Measurements from ENCODE around the gene TRIM68.
A peak's percentile ranks its signal among the peaks of the same experiment; 100 is the strongest.

The TRIM68 gene, protein sequence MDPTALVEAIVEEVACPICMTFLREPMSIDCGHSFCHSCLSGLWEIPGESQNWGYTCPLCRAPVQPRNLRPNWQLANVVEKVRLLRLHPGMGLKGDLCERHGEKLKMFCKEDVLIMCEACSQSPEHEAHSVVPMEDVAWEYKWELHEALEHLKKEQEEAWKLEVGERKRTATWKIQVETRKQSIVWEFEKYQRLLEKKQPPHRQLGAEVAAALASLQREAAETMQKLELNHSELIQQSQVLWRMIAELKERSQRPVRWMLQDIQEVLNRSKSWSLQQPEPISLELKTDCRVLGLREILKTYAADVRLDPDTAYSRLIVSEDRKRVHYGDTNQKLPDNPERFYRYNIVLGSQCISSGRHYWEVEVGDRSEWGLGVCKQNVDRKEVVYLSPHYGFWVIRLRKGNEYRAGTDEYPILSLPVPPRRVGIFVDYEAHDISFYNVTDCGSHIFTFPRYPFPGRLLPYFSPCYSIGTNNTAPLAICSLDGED

DNA sequence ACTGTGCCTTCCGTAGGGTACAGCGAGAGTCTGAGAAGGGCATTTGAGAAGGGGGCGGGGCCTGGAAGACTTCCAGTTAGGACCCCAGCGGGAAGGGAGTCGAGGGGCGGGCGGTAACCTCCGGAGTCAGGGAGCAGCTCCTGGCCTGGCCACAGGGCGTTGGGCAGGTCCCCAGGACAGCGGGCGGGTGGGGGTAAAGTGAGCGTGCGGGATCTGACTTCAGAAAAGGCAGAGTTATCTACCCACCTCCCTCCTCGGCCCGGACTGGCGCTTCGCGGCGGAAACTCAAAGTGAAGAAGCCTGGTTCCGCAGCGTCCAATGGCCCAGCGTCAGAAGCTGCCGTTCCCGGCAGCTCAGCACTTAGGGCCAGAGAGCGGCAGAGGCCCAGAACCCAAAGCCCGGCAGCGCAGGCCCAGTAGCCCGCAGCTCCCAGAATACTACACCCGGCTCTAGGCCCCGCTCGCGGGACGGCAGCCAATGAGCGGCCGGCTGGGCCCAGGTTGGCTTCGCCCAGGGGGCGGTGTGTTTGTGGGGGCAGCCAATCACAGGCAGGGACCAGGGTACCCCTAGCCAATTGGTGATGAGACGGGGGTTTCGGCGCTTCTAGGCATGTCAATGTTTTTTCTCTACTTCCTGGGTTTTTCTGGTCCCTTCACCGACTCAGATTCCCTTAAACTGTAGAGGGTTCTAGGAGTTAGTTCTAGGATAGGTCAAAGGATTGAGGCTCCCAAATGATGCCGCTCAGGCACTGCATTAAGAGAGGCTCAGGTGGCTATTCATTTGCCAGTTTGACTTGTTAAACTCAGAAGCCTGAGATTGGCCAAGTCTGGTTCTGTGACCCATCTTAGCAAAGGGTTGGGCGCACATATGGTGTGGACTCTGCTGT, at the start of gene TRIM68:
Gene TRIM68, minus strand, starts transcription at position 451 of the 886 bp plus-strand sequence. CDS start 2,727 bp downstream, outside the sequence.
- peak; percentile 92 for DNase-seq (ENCODE audit: low read depth)

DNA sequence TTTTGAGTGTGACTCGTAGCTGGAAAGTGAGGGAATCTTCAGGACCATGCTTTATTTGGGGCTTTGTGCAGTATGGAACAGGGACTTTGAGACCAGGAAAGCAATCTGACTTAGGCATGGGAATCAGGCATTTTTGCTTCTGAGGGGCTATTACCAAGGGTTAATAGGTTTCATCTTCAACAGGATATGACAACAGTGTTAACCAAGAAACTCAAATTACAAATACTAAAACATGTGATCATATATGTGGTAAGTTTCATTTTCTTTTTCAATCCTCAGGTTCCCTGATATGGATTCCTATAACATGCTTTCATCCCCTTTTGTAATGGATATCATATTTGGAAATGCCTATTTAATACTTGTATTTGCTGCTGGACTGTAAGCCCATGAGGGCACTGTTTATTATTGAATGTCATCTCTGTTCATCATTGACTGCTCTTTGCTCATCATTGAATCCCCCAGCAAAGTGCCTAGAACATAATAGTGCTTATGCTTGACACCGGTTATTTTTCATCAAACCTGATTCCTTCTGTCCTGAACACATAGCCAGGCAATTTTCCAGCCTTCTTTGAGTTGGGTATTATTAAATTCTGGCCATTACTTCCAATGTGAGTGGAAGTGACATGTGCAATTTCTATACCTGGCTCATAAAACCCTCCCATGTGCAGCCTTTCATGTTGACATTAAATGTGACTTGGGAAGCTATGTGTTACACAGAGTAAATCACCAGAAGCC, 46.8 kb upstream of the TRIM68 start:
- no peak for DNase-seq (ENCODE audit: low read depth)

DNA sequence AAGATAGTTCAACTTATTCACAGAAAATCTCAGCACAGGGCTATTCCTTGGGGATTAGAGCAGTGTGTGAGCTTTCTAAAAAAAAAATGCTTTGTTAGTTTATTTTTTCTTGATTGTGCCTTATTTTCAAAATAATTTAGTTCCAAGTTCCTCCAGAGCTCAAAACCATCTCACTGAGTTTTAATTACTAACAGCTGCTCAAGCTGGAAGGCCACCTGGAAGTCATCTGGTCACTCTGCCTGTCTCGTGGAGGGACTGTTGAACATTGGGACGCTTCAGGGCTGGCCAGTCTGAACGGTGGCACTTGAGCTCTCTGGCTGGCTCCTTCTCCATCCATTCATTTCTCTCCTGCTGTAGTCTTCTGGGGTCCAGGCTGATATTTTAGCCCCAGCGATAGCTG, 39.7 kb upstream of the TRIM68 start:
- no peak for DNase-seq (ENCODE audit: low read depth)

DNA sequence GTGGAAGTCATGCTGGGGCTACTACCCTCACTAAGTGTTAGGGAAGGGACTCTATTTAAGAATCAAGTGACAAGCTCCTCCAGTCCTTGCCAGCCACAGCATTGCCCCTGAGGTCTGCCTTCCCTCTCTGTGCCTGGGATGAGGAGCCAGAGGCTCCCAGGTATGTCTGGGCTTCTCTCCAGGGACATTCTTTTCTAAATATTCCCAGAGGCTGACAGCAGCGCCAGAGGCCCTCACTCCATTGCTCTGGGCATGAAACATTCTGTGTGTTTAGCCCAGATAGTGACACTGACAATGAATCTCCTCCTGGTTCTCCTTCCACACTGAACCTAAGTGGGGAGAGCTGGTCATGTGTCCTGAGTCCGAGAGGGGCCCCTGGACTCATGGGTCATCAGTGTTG, 37.9 kb upstream of the TRIM68 start:
- DNase-seq (ENCODE audit: low read depth): no peak

DNA sequence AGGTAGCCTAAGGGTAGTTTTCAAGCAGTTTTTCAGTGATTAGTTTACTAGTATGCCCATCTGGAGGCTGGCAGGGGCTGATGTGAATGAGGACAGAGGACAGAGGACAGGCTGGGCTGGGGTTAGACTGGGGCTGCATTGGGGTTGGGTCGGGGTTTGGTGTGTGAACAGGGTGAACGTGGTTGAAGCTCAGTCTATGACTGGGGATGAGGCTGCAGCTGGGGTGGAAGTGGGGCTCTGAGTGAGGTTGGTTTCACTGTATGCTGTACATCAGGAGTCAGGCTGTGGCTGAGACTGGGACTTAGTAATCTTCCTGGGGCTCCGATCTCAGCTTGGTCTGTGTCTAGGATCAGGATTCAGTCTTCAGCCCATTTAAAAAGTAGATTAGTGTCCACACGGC, 36.2 kb upstream of the TRIM68 start:
- DNase-seq (ENCODE audit: low read depth): no peak

DNA sequence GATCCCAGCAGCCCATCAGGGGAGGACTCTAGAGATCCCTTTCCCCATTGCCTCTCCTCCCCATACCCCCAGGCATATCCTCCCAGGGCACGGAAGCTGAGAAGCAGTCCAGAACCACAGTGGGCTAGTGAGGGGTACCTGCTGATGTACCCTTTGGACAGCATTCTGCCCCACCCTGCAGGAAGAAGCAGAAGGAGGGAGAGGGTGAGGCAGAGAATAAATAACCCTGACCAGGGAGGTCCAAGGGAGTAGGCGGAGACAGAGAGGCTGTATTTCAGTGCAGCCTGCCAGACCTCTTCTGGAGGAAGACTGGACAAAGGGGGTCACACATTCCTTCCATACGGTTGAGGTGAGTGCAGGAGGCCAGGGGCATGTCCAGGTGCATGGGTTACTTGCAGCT, 35.7 kb upstream of the TRIM68 start, which contains the start of gene OR51E1:
Gene OR51E1, plus strand, starts transcription at position 301 of the 400 bp plus-strand sequence. CDS start 8,545 bp downstream, outside the sequence.
- no peak for DNase-seq (ENCODE audit: low read depth)

DNA sequence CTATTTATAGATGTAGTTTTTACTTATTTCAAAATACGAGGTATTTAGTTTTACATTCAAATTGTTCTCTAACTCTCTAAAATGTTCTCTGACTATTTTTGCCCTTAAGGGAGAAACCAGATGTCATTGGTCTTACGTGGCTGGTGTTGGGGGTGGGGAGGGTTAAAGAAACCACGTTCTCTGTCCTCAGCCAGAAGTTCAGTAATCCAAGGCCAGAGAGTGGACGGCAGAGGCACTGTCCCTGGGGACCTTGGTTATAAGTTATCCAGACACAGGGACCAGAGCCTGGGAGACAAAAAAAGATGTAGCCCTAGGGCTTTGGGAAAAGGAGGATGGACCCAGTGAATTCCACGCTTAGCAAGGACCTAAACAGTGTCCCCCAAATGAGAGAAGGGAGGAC, 35.0 kb upstream of the TRIM68 start:
- no peak for DNase-seq (ENCODE audit: low read depth)

DNA sequence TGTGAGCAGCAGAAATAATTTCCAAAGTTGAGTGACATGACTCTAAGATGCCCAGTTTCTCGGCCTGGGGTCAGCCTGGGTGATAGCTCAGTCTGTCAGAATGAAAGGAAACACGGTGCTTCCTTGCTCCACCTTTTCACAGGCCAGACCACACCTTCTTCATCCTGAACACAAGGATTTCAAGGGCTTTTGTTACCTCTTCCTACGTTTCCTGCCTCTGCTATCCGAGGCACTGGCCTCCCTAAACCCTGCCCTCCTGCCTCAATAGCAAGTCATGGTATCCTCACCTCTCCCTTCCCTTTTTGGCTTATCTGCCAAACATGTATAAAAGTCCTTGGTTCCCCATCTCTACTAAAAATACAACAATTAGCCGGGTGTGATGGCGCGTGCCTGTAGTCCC, 34.0 kb upstream of the TRIM68 start:
- no peak for DNase-seq (ENCODE audit: low read depth)

DNA sequence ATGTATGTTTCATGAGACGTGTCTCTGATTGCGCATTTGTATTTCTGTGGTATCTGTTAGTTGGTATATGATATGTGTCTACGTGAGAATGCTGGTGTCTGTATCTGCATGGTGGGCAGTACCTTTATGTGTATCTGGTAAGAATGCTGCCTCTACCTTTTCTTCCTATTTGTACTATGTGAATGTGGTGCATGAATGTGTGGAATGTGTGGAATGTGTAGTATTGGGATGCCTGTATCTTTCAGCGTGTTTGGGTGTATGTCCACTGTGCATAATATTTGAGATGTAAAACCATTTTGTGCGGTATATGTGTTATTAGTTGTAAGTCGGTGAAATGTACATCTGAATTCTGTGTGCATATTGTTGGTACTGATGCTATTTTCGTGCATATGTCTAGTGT, 33.5 kb upstream of the TRIM68 start:
- no peak for DNase-seq (ENCODE audit: low read depth)

DNA sequence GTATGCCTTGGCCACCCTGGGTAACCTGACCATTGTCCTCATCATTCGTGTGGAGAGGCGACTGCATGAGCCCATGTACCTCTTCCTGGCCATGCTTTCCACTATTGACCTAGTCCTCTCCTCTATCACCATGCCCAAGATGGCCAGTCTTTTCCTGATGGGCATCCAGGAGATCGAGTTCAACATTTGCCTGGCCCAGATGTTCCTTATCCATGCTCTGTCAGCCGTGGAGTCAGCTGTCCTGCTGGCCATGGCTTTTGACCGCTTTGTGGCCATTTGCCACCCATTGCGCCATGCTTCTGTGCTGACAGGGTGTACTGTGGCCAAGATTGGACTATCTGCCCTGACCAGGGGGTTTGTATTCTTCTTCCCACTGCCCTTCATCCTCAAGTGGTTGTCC, 31.9 kb upstream of the TRIM68 start:
- no peak for DNase-seq (ENCODE audit: low read depth)

DNA sequence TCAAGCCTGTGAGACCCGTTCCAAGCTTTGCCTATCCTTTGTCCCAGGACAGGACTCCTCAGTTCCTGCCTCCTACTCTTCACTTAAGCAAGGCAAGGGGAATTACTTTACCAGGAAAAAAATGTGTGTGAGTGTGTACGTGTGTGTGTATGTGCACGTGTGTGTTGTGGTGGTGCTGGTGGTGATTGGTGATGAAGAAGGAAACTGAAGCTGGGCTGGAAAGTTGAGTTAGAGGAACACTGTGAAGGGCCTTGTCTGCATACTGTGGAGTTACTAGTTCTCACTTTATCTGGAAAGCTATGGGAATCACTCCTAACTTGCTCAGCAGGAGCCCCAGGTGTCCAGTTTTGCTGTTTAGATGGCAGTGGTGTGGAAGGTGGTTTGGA, 29.6 kb upstream of the TRIM68 start:
- DNase-seq (ENCODE audit: low read depth): no peak

DNA sequence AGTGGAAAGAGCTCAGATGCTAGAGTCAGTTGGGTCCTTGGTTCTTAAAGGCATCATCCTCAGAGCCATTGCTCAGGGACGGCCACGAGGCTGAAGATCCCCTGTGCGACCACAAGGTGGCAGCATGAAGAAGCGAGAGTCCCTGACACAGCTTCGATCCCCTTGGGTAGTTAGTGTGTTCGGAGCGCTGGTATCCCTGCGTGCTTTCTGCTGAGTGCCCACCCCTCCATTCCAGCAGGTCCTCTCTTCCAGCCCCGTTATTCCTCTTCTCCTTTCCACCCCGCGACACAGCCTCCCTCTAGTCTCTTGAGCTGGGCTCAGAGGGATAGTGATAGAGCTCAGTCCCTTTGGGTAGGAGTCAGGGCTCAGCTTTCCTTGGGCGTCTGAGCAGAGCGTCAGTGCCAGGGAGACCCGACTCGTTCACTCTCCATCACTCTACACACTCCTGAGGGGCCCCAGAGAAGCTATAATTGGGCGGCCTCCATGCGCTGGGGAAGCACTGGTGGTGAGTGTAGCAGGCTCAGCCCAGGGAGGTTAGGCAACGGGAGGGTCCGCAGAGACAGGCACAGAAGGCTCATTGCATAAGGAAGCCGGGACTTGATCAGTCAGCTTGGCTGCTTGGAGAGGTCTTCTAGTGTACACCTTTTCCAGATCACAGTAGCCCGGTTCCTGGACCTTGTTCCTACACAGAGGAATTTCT, 29.1 kb upstream of the TRIM68 start, which contains the start of gene OR51D1:
Gene OR51D1, plus strand, starts transcription at position 516 of the 700 bp plus-strand sequence. CDS start 2,314 bp downstream, outside the sequence.
- DNase-seq (ENCODE audit: low read depth): peak; percentile 44

DNA sequence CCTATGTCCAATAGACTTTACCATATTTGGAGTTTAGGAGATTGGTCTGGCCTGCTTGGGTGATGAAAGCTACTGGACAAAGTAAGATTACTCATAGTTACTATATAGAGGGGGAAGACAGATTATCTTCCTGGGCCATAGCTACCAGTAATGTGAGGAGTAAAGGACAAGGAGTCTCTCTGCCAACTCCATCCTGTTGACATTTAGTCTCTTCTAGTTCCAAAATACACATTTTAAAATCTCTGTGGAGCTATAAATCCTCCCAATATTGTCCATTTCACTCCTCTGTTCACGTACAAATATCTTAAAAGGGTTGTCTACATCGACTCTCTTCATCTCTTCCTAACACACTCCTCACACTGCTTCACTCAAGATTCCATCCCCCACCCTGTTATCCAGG, 28.1 kb upstream of the TRIM68 start:
- DNase-seq (ENCODE audit: low read depth): no peak

DNA sequence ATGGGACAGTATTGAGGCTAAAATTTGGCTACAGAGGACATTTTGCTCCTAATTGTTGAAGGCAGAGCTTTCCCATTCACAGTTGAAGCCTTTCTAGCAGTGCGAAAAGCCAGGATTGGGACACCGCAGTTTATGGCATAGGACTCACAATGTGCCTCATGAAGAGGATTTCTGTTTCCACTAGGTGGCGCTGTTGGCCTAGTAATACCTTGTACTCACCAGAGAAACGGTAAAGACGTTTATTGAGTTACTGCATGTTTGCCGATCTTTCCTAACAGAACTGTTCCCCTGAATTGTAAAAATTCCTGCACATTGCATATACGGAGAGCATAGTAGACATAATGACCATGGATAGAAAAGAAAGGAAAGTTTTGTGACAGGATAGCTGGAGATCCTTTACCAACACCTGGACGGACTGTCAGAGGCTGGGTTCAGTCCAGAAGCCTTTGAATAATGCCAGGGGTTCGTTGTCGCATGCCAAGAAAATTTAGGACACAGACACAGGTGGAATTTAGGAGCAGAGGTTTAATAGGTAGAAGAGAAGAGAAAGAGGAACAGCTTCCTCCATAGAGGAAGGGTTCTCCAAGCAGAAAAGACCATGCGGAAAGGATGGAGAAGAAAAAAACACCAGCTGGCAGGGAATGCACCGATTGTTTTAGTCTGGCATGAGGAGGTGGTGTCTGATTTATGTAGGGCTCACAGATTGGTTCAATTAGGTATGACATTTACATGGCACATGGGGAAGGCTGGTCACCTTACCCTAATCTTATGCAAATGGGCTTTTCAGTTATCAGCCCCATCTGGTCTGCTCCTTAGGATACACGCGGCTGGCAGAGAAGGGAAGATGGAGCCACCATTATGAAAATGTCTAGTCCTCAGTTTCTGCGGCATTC, 18.4 kb upstream of the TRIM68 start:
- DNase-seq (ENCODE audit: low read depth): no peak

DNA sequence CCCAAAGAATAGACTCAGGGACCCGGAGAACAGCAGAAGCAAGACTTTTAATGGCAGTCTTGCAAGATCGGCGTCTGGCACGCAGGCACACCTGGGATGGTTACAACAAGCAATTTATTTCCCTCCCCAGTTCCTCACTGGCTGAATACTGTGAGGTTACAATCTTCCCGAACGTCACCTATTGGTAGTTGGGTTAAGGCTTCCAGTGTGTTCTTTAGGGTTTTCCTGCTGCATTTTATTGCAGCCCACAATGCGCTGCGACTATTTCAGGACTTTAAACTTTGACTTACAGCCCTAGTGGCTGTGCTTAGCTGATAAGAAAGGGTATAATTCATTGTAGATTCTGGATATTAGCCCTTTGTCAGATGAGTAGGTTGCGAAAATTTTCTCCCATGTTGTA, 11.5 kb upstream of the TRIM68 start:
- no peak for DNase-seq (ENCODE audit: low read depth)

DNA sequence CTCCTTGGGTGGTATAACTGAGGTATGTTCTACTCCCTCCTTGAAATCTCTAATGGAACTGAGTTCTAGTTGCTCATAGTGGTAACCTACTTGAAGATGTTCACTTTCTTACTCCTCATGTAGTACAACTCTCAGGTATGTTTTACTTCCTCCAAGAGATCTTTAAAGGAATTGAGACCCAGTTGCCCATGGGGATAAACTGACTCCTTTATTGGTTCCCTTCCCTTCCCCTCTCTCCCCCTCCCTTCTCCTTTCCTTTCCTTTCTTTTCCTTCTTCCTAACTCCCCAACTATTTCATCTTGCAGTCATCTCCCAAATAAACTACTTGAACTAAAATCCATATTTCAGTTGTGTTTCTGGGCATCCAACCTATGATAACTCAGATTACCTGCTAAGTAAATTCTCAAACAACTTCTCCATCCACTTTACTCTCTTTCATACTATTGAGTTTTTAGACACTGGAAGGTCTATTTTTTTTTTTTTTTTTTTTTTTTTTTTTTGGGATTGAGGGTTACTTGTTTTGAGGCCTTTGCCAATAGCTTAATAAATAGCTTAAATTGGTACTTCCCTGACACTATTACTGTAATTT, 7.9 kb upstream of the TRIM68 start:
- no peak for DNase-seq (ENCODE audit: low read depth)

DNA sequence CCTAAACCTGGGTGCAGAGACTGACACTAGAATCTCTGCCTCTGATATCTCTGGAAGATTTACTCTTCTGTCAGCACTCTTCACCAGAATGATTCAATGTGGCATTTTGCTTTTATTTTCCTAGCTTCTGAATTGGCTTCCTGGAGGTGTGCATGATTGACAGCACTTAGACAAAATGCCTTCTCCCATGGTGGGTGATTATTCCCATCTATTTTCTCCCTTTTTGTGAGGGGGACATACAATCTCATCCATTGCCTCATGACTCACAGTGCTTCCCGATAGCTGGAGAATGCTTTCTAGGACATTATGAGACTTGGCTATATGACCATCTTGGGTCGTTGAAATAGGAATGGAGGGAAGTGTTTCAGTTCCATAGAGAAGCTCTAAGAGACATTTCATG, 4.0 kb upstream of the TRIM68 start:
- no peak for DNase-seq (ENCODE audit: low read depth)

DNA sequence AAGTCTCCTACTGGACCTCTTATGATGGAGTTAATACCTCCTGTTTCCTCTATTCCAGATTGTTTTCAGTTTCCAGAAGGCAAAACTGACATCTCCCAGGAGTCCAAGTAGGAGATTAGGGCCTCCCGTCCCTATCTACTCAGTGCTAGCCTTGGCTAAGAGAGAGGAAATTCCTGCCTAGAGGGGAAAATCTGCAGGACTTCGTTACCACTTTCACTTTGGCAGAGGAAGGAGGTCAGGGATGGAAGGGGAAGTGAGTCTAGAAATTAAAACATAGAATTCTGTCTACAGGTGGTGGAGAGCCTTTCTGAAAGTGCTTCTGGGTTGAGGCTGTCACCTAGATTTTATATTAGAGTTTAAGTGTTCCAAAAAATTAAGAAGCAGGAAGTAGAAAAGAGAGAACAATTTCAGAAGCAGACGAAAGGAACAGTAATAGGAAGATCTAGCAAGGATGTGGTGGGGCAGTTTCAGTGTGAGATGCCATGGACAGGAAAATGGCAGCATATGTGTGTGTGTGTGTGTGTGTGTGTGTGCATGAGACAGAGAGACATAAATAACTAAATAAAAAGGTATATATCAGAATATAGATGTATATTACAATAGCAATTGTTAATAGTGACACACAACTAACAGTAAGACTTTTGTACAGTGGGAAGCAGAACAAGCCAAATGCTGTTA, 2.4 kb upstream of the TRIM68 start:
- DNase-seq (ENCODE audit: low read depth): no peak

DNA sequence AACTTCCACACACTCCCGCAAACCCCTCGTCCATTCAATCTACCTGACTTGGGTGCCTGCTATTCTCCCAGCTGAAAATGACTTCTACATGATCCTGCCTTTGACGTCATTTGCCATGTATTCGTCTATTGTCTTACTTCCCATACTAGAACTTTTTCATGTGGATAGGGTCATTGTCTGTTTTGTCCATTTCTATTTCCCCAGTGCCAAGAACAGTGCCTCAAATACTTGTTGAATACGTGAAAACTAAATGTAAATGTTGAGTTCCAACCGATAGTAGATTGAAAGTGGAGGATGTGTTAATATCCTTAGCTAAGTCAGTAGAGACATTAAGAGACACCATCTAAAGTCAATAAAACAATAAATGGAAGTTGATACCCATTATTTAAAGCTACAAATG, 935 bp downstream of the TRIM68 start:
- no peak for DNase-seq (ENCODE audit: low read depth)

All from activated T-helper 9 cell treated with anti-CD3 and anti-CD28 coated beads, Interleukin-2, amount 50 U/mL, for 16 hours (primary cell).